GM03348 (cell line): ENCODE measurements around the gene USP25.

Experiments used
- DNase-seq: peaks from one replicate; pipeline ENCODE4 v3.0.0; 2012; ENCODE audit warnings: low spot score

The USP25 gene

GRCh38 chr21:15763359-15763758 is 33.6 kb downstream of the USP25 start:
- no peak for DNase-seq

GRCh38 chr21:15764878-15765277 is 35.1 kb downstream of the USP25 start:
- DNase-seq: no peak

- no peak for DNase-seq
These were observed 37.3 kb downstream of the USP25 start for GRCh38 chr21:15766952-15767603.

- no peak for DNase-seq
These were observed 38.3 kb downstream of the USP25 start for GRCh38 chr21:15768045-15768601.

- no peak for DNase-seq
These were observed 39.1 kb downstream of the USP25 start for GRCh38 chr21:15768853-15769252.

GRCh38 chr21:15771311-15771710 is 41.5 kb downstream of the USP25 start:
- DNase-seq: no peak

GRCh38 chr21:15772654-15773053 is 42.9 kb downstream of the USP25 start:
- no peak for DNase-seq

GRCh38 chr21:15774590-15774989 is 44.8 kb downstream of the USP25 start:
- peak; percentile 44 for DNase-seq

- no peak for DNase-seq
These were observed 45.5 kb downstream of the USP25 start for GRCh38 chr21:15775291-15775690.

GRCh38 chr21:15775981-15776380 is 46.2 kb downstream of the USP25 start:
- DNase-seq: peak; percentile 62

GRCh38 chr21:15776818-15777217 is 47.0 kb downstream of the USP25 start:
- DNase-seq: no peak

- DNase-seq: no peak
These were observed 52.2 kb downstream of the USP25 start for GRCh38 chr21:15781986-15782385.

- DNase-seq: peak; percentile 34
These were observed 59.2 kb downstream of the USP25 start for GRCh38 chr21:15788847-15789523.

GRCh38 chr21:15793109-15793508 is 63.3 kb downstream of the USP25 start:
- no peak for DNase-seq

- DNase-seq: no peak
These were observed 63.9 kb downstream of the USP25 start for GRCh38 chr21:15793550-15794235.

- DNase-seq: no peak
These were observed 64.6 kb downstream of the USP25 start for GRCh38 chr21:15794277-15794912.

GRCh38 chr21:15795533-15795932 is 65.8 kb downstream of the USP25 start:
- no peak for DNase-seq

GRCh38 chr21:15797577-15798363 is 68.0 kb downstream of the USP25 start:
- DNase-seq: no peak

GRCh38 chr21:15801352-15801863 is 71.6 kb downstream of the USP25 start:
- no peak for DNase-seq

- DNase-seq: no peak
These were observed 74.6 kb downstream of the USP25 start for GRCh38 chr21:15804247-15805005.

GRCh38 chr21:15809065-15809464 is 79.3 kb downstream of the USP25 start:
- DNase-seq: no peak
